IPS-18c (cell line): Measurements from ENCODE around the gene PASD1.
"Not testable (repeated sequence)": the region's sequence is repeated elsewhere in the genome, so short reads cannot be mapped to it uniquely, and the experiment has no call there.

Experiments
- H3K4me3 ChIP-seq: 2 replicates; pipeline ENCODE4 v1.7.0; 2013; ENCODE audit warnings: low read depth, mild to moderate bottlenecking, low read length, moderate library complexity; ENCODE audit not compliant: insufficient read depth
- H3K9me3 ChIP-seq: one replicate; pipeline ENCODE4 v1.6.1; 2013; ENCODE audit warnings: mild to moderate bottlenecking, low read length, moderate library complexity; ENCODE audit not compliant: control insufficient read depth, insufficient read depth

The PASD1 gene

DNA sequence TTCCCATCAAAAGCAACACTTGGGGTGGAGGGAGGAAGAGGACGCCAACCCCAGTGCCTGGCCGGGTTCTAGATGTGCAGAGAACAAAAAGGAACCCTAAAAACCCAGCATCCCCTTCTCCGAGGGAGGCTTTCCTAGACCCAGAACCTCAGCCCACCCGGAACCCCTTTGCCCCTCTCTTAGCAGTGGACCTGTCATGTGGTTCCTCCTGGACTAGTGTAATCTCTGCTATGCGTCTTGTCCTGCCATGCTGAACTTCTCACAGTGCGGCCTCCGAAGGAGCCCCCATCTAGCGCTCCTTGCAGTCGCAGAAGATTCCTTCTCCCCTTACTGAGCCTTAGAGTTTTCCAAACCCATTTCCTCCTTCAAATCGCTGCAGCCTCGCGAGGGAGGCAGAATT is 130.6 kb downstream of the PASD1 start:
- H3K9me3 ChIP-seq, result peaks cover 9% of the 10 kb centered on the region
- H3K4me3 ChIP-seq, result peak overlapping the region; percentile 44; the same call in 1 of the 2 replicates

DNA sequence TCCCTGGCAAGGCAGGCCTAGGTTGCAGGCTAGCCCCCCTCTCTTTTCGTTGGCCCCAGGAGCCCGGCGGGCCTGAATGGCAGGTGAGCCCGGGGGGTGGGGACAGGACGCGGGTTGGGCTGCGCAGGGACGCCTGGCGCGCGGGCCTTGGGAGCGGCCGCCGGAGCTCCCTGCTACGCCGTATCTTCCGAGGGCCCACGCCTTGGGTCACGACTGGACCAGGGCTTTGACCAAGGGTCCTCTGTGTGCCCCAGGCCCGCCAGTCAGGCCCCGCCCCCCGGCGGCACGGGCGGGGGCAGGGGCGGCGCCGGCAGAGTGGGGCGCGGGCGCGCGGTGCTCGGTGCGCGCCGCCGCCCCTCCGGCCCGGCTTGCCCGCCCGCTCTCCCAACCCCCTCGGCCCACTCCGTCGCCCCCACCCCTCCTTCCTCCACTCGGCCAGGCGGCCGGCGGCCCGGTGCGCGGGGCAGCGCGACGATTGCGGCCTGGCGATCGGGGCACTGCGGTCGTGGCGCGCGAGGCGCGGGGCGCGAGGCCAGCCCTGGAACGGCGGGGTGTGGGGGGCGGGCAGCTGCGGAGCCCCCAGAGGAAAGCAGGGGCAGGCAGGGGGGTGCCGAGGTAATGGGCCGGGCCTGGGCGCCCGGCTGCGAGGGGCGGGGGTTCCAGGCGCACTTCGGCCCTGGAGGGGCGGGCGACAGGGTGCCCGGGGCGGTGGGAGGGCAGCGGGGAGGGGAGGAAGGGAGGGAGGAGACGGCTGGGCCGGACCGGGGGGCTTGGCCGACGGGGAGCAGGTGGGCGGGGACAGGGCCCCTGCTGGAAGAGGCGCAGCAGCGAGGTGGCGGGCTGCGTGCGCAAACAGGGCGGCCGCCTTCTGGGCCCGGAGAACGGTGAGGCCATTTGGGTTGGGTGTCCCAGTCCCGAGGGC is 131.4 kb downstream of the PASD1 start, which contains the start of gene PRRG3:
Gene PRRG3, plus strand, starts transcription at position 798 of the 922 bp plus-strand sequence. CDS start 3,357 bp downstream, outside the sequence.
- peak within 1 kb of the TSS; percentile 49 for H3K4me3 ChIP-seq
- peaks cover 11% of the 10 kb centered on the region for H3K9me3 ChIP-seq

DNA sequence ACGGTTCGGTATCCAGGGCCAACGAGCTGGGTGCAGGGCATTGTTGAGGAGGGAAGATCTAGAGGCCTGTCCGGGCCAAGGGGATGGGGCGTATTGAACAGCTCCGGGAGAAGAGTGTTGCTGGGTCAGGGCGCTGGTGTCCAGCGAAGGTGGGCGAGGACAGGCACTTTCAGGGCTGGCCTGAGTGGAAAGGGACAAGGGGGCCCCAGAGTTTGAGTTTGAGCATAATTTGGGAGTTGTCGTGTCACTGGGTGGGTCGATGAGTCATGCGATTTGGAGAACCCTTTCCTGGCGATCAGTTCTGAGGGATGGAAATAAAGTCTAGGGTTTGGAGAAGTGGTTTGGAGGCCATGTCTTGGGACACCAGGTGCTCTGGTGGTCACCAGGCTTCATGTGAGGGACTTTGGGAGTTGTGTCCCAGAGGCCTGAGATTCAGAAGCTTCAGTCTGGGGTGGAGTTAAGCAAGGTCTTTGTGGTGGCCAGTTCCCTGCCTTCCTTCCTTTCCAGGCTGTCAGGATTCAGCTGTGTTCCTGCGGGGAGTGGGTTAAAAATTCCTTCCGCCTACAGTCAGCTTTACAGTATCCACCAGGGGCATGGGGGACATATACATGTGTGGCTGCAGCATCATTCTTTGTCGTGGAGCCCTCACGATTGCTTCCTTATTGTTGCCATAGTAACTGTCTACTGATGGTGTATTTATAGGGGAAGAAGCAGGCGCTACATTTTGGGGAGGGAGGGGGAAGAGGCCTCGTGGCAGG is 132.3 kb downstream of the PASD1 start:
- H3K9me3 ChIP-seq, result peaks cover 11% of the 10 kb centered on the region
- peak overlapping the region; percentile 49 for H3K4me3 ChIP-seq

DNA sequence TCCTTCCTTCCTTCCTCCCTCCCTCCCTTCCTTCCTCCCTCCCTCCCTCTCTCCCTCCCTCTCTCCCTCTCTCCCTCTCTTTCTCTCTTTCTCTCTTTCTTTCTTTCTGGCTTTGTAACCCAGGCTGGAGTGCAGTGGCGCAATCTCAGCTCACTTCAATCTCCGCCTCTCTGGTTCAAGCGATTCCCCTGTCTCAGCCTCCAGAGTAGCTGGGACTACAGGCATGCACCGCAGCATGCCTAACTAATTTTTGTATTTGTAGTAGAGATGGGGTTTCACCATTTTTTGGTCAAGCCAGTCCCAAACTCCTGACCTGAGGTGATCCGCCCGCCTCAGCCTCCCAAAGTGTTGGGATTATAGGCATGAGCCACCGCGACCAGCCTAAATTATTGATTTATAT is 133.6 kb downstream of the PASD1 start:
- not testable (repeated sequence) for H3K4me3 ChIP-seq, H3K9me3 ChIP-seq

- peaks cover 3% of the 10 kb centered on the region for H3K9me3 ChIP-seq
- H3K4me3 ChIP-seq, result no peak overlapping the region
Measured at GRCh38 chrX:151697522-151697921, 134.0 kb downstream of the PASD1 start.

DNA sequence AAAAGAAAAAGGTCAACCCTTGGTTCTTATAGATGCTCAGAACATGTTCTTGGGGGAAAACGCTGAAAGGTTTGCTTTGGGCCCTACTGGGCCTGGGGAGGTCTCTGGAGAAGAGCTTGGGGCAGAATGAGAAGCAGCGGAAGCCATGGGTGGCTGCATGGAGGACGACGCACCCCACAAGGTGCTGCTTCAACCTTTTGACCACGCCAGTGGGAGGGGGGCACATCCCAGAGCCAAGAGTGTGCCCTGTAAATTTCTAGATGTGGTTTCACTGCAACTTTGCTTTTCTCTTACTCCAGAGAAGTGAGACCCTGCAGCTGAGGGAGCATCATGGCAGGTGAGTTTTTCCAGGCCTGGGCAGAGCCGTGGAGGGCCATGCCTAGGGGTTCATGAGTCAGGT is 135.0 kb downstream of the PASD1 start:
- no peak overlapping the region for H3K4me3 ChIP-seq

GRCh38 chrX:151699746-151700145 is 136.3 kb downstream of the PASD1 start:
- Histone ChIP-seq H3K9me3 (peaks cover 3% of the 10 kb centered on the region), H3K4me3 (no peak overlapping the region)

More for the DNA sequence above, 135.0 kb downstream of the PASD1 start:
- peaks cover 3% of the 10 kb centered on the region for H3K9me3 ChIP-seq

- H3K4me3 ChIP-seq, result no peak overlapping the region
- peaks cover 3% of the 10 kb centered on the region for H3K9me3 ChIP-seq
Measured at GRCh38 chrX:151700581-151700980, 137.1 kb downstream of the PASD1 start.

- H3K4me3 ChIP-seq, result no peak overlapping the region
- peaks cover 3% of the 10 kb centered on the region for H3K9me3 ChIP-seq
Measured at GRCh38 chrX:151701071-151701470, 137.6 kb downstream of the PASD1 start.

DNA sequence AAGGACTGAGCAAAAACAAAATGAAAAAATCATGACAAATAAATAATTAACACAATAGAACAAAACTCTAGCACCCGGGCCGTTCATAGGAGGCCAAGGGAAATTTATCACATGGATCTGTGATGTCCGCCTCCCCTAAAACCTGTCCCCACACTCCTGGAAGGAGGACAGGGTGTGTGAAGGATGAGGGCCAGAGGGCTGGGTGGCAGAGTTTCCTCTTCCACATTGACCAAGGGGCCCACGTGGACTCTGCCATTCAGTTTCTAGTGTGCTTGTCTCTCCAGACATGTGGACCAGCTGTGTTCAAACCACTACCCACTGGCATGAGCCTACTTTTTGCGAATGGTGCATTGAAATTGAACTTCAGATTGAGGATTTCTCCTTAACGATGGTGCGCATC is 138.1 kb downstream of the PASD1 start:
- peaks cover 3% of the 10 kb centered on the region for H3K9me3 ChIP-seq

DNA sequence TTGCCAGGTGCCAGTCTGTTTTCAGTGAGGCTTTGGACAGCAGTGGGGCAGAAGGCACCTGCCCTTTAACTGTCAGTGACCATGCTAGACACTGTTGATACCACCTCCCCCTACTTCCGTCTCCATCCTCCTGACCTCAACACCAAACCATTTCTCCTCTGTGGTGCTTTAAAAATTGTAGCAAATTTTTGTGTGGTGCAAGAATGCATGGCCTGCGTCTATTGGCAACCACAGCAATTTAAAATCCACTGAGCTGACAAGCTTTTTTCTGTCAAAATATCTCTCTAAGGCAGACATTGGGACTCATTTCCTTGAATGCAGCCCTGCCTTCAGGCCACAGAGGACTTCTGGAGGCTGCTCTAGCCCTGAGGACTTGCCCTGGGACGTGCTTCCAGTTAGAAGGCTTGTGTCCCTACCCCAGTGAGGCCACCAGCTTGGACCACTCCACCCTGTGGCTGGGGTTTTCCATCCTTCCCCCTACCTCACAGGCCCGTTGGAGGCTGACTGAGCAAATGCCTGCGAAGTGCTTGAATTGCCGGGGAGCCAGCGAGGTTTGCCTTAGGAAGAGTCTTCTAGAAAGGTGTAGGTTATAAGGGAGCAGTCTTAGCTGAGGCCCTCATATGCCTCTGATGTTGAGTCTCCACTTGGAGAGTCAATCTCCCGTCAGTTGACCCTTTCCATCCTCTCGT is 138.7 kb downstream of the PASD1 start:
- H3K4me3 ChIP-seq, result no peak overlapping the region; the same call in 1 of the 2 replicates
- H3K9me3 ChIP-seq, result peaks cover 3% of the 10 kb centered on the region

More for the DNA sequence above, 138.1 kb downstream of the PASD1 start:
- no peak overlapping the region for H3K4me3 ChIP-seq

- Histone ChIP-seq H3K4me3 (no peak overlapping the region), H3K9me3 (peaks cover 3% of the 10 kb centered on the region)
Measured at GRCh38 chrX:151702741-151703340, 139.4 kb downstream of the PASD1 start.

DNA sequence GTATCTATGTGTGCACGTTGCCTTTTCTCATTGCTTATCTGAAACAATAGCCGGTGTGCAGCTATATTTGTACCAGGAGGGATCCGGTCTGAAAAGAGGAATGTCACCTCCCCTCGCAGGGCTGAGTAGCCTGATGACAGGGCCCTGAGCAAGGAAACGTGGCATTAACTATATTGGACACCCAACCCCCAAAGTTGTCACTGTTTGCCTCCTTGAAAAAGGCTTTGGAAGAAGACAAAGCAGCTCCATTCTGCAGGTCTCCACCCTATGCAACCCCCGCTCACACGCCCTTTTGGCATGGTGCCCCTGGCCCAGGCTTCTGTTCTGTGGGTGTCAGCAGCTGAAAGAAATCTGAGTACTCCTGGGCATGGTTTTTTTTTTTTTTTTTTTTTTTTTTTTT is 140.0 kb downstream of the PASD1 start:
- peaks cover 5% of the 10 kb centered on the region for H3K9me3 ChIP-seq
- H3K4me3 ChIP-seq, result no peak overlapping the region

DNA sequence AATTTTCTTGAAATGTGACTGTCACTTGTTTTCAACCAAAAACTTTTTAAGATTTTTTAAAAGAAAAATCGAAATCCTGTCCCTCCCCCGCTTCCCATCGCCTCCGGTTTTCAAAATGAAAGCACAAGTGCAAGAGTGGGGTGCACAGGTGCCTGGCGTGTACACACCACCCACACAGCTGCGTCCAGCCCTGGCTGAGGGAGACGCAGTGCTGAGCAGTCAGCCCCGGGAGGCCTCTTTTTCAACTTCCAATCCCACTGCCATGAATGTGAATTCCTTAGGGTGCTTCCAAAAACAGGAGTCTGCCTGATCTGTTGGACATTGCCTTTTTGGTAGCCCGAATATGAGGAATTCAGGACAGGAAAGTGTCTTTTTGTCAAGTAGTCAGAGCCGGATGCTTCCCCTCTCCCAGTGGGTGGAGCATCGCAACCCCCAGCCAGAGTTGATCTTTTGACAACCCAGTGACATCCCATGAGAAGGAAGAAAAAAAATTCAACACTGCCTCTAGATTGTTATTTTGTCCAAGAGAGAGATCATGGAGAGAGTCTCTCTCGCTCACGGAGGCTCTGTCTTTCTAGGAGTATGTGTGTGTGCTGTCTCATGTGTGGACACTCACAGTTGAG is 140.7 kb downstream of the PASD1 start:
- H3K9me3 ChIP-seq, result peaks cover 5% of the 10 kb centered on the region
- H3K4me3 ChIP-seq, result no peak overlapping the region

DNA sequence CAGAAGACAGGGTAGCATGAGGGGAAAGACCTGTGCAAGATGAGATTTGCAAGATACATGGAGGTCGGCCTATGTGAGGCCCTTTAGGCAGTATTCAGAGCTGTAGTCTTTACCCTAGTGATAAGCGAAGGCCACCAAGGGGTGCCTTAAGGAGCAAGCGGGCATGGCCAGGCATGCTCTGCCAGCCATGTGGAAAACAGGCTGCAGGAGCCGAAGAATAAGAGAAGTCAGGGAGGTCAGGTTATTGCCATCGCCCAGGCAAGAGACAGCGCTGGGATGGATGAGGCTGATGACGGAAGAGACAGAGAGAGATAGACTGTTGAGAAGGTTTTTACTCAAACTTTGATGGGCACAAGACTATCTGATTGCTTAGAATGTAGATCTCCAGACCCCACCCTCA is 145.3 kb downstream of the PASD1 start:
- H3K4me3 ChIP-seq, result no peak overlapping the region
- peaks cover 10% of the 10 kb centered on the region for H3K9me3 ChIP-seq

- peaks cover 13% of the 10 kb centered on the region for H3K9me3 ChIP-seq
Measured at GRCh38 chrX:151710457-151710856, 147.0 kb downstream of the PASD1 start.

GRCh38 chrX:151711154-151711553 is 147.7 kb downstream of the PASD1 start:
- Histone ChIP-seq H3K4me3 (no peak overlapping the region), H3K9me3 (peaks cover 16% of the 10 kb centered on the region)

More at GRCh38 chrX:151710457-151710856, 147.0 kb downstream of the PASD1 start:
- H3K4me3 ChIP-seq, result no peak overlapping the region
